Type B pancreatic cell (in vitro differentiated cells): ENCODE measurements around the gene LYL1. TPM values are rescaled to one million over a fixed set of nuclear protein-coding genes. Genes with fewer than 3 reads are reported as not detected.

Experiments
- DNase-seq: peaks from one replicate; pipeline ENCODE4 v3.0.0; 2021; ENCODE audit warnings: mixed read lengths; ENCODE audit not compliant: unreplicated experiment; ENCODE audit errors: extremely low spot score
- H3K27ac Mint-ChIP-seq: 2 replicates; pipeline ENCODE4 v1.8.0; 2021; ENCODE audit warnings: mild to moderate bottlenecking, mixed read lengths
- H3K27me3 Mint-ChIP-seq: 2 replicates; pipeline ENCODE4 v1.8.0; 2021; ENCODE audit warnings: mixed read lengths
- H3K36me3 Mint-ChIP-seq: 2 replicates; pipeline ENCODE4 v1.8.0; 2021; ENCODE audit warnings: mixed read lengths
- H3K4me1 Mint-ChIP-seq: one replicate; pipeline ENCODE4 v1.8.0; 2021; ENCODE audit warnings: mixed read lengths; ENCODE audit not compliant: unreplicated experiment
- H3K4me3 Mint-ChIP-seq: 2 replicates; pipeline ENCODE4 v1.8.0; 2021; ENCODE audit warnings: mild to moderate bottlenecking, mixed read lengths
- H3K9me3 Mint-ChIP-seq: 2 replicates; pipeline ENCODE4 v1.8.0; 2021; ENCODE audit warnings: mixed read lengths
- CTCF ChIP-seq: fragments of 200-600 bp; sonication (generic); conservative IDR thresholded peaks from 2 replicates; pipeline ENCODE4 v1.5.0; 2021; ENCODE audit warnings: antibody characterized with exemption, mild to moderate bottlenecking
- total RNA-seq: library from RNA; stranded (reverse); gene quantifications from 2 replicates; pipeline ENCODE4 v1.2.1, GENCODE V29; 2021; ENCODE audit warnings: low replicate concordance

Gene LYL1
- total RNA-seq, 1 donor from 2014 or later: 0.19 TPM

- DNase-seq: no peak
- no peaks in the 10 kb centered on the region for H3K36me3 Mint-ChIP-seq
- H3K4me3 Mint-ChIP-seq: no peak overlapping the region
- no peak for TF ChIP-seq CTCF
- peaks cover 28% of the 10 kb centered on the region for H3K4me1 Mint-ChIP-seq
- H3K9me3 Mint-ChIP-seq: no peaks in the 10 kb centered on the region
- no peak overlapping the region for H3K27ac Mint-ChIP-seq
- H3K27me3 Mint-ChIP-seq: peaks cover 57% of the 10 kb centered on the region
Measured at GRCh38 chr19:13079542-13079986, 23.1 kb downstream of the LYL1 start.

DNA sequence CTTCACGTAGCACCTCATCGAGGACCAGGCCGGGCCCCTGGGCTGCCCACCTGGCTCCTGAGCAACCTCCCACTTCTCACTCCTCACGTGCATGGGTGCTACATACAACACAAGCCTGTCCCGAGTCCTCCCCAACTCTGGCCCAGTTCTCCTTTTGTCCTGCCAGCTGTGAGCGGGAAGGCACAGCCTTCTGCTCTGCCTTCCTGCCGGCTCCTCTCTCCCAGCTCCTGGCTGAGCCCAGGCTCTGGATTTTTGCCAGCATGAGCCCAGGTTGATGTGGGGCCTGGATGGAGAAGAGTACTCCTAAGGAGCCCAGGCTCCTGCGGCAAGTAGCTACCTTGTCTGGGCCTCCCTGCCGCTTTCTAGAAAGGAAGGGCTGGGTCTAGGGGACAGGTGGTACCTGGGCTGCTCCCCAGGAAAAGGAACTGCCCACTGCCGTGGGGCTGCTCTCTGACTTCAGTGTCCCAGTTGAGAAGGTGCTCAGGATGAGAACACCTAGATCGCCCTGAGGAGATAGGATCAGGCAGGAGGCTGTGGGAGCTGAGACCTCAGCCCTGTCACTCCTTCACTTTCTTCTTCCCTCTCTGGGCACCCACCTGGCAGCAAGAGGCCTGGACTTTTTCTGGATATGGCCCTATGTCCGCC lies 23.6 kb downstream of the LYL1 start:
- no peak for DNase-seq
- H3K9me3 Mint-ChIP-seq: no peaks in the 10 kb centered on the region
- no peak overlapping the region for H3K27ac Mint-ChIP-seq
- peaks cover 54% of the 10 kb centered on the region for H3K27me3 Mint-ChIP-seq
- no peak overlapping the region for H3K4me3 Mint-ChIP-seq
- no peaks in the 10 kb centered on the region for H3K36me3 Mint-ChIP-seq
- peaks cover 28% of the 10 kb centered on the region for H3K4me1 Mint-ChIP-seq
- TF ChIP-seq CTCF: no peak

DNA sequence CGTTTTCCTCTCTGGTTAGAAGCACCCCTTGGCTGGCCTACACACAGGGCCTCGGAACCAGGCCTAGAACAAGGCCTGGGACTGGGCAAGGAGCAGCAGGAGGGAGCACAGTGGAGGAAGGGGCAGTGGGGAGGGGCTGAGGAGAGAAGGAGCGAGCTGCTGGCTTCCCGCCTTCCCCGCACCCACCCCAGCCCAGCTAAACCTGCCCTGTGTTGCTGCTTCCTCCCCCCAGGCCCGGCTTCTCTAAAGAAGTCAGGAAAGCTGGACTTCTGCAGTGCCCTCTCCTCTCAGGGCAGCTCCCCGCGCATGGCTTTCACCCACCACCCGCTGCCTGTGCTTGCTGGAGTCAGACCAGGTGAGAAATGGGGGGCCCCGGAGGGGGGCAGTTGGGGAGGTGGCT lies 24.3 kb downstream of the LYL1 start:
- peaks cover 54% of the 10 kb centered on the region for H3K27me3 Mint-ChIP-seq

GRCh38 chr19:13077240-13077639 lies 25.4 kb downstream of the LYL1 start:
- TF ChIP-seq CTCF: no peak
- H3K27me3 Mint-ChIP-seq: peaks cover 56% of the 10 kb centered on the region
- no peak for DNase-seq
- H3K9me3 Mint-ChIP-seq: no peaks in the 10 kb centered on the region
- H3K36me3 Mint-ChIP-seq: no peaks in the 10 kb centered on the region
- H3K4me3 Mint-ChIP-seq: no peak overlapping the region
- no peak overlapping the region for H3K27ac Mint-ChIP-seq
- peaks cover 15% of the 10 kb centered on the region for H3K4me1 Mint-ChIP-seq

More for the DNA sequence above, 24.3 kb downstream of the LYL1 start:
- peaks cover 25% of the 10 kb centered on the region for H3K4me1 Mint-ChIP-seq
- no peak overlapping the region for H3K4me3 Mint-ChIP-seq
- no peak for TF ChIP-seq CTCF
- H3K9me3 Mint-ChIP-seq: no peaks in the 10 kb centered on the region
- H3K36me3 Mint-ChIP-seq: no peaks in the 10 kb centered on the region
- DNase-seq: no peak
- H3K27ac Mint-ChIP-seq: no peak overlapping the region

GRCh38 chr19:13076787-13077186 lies 25.9 kb downstream of the LYL1 start:
- Mint-ChIP-seq H3K27me3 (peaks cover 55% of the 10 kb centered on the region), H3K27ac (no peak overlapping the region)
- no peak for TF ChIP-seq CTCF

DNA sequence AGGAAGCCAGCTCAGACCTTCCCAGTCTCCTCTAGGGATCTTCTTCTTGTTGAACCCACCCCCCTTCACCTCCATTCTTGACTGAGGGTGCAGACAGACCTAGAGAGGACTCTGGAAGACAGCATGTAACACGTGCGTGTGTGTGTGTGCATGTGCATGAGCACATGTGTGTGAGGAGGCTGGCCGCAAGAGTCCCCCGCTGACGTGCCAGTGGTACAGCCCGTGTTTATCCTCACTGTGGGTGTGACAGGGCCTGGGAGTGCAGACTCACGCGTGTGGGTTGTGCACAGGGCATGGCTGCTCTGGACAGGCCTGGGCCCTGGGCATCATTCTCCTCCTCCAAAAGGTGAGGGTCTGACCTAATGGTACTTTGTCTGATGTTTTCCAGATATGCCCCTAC lies 26.3 kb downstream of the LYL1 start:
- Mint-ChIP-seq H3K4me1 (peaks cover 12% of the 10 kb centered on the region), H3K36me3 (no peaks in the 10 kb centered on the region), H3K27me3 (peaks cover 55% of the 10 kb centered on the region), H3K27ac (no peak overlapping the region), H3K9me3 (no peaks in the 10 kb centered on the region), H3K4me3 (no peak overlapping the region)
- DNase-seq: no peak
- TF ChIP-seq CTCF: no peak

More at GRCh38 chr19:13076787-13077186, 25.9 kb downstream of the LYL1 start:
- no peak overlapping the region for H3K4me3 Mint-ChIP-seq
- H3K4me1 Mint-ChIP-seq: peaks cover 12% of the 10 kb centered on the region
- no peaks in the 10 kb centered on the region for H3K9me3 Mint-ChIP-seq
- no peaks in the 10 kb centered on the region for H3K36me3 Mint-ChIP-seq
- DNase-seq: no peak
